Measurements from ENCODE around the gene PELI2. TPM values are rescaled to one million over a fixed set of nuclear protein-coding genes. Genes with fewer than 3 reads are reported as not detected.

PELI2 gene
- total and polyA plus RNA-seq, 9 donors: 13.0 to 36.8 (median 28.5) TPM

DNA sequence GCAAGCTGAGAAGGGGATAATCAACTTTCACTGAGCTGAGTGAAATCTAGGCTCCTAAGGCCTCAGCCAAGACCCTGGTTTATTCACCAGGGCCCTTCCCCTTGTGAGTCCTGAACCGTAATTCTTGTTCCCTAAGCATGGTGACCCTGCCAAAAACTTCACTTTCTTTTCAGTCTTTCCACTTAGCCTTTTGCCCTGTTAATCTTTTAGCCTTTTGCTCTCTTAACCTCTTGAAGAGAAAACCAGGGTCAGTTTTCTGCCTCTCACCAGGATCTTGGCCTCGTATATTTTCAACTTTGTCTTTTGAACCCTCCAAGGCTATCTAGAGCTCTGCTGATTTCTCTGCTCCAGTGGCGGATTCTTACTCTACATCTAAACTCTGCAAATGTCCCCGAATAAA is 191.0 kb downstream of the PELI2 start:
- 68 to 73% (median 70%) methylated on average over 4 of the region's 4 CpGs for WGBS, 3 donors
- DNase-seq: no peak
- H3K27ac ChIP-seq: no peak overlapping the region
- H3K27me3 ChIP-seq: no peaks in the 10 kb centered on the region
- no peaks in the 10 kb centered on the region for H3K9me3 ChIP-seq
- peaks cover 5% of the 10 kb centered on the region for H3K4me1 ChIP-seq (ENCODE audit: insufficient read depth)
- TF ChIP-seq, protein P1, sequence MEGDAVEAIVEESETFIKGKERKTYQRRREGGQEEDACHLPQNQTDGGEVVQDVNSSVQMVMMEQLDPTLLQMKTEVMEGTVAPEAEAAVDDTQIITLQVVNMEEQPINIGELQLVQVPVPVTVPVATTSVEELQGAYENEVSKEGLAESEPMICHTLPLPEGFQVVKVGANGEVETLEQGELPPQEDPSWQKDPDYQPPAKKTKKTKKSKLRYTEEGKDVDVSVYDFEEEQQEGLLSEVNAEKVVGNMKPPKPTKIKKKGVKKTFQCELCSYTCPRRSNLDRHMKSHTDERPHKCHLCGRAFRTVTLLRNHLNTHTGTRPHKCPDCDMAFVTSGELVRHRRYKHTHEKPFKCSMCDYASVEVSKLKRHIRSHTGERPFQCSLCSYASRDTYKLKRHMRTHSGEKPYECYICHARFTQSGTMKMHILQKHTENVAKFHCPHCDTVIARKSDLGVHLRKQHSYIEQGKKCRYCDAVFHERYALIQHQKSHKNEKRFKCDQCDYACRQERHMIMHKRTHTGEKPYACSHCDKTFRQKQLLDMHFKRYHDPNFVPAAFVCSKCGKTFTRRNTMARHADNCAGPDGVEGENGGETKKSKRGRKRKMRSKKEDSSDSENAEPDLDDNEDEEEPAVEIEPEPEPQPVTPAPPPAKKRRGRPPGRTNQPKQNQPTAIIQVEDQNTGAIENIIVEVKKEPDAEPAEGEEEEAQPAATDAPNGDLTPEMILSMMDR (IDR thresholded peaks at IDR 0.05): no peak
- TF ChIP-seq POLR2A (IDR thresholded peaks at IDR 0.05) (no peak), EP300 (IDR thresholded peaks at IDR 0.05) (no peak)
- no peaks in the 10 kb centered on the region for H3K36me3 ChIP-seq
- intact Hi-C loops (cut with DNase I): no loop called here
- no peak overlapping the region for H3K4me3 ChIP-seq

DNA sequence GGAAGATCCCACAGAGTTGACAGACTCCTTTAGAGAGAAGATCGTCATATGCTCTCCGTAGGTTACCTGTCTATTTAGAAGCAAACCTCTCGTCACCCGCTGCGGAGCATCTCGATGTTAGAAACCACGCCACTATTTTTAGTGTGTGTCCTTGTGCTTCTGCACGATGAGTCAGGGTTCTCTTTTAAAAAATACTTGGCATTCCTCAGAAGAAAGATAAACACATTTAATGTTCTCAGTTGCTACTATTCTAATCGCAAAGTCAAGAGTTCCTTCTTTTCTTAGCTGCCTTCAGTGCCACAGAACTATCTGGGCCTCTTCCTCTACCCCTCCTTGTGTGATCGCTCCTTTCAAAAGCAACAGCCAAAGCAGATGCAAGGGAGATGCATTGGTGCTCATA is 192.4 kb downstream of the PELI2 start:
- WGBS, 3 donors: 12 to 35% (median 13%) methylated on average over 10 of the region's 10 CpGs
- peak in 2 of 5 donors; percentile 27 to 30 for DNase-seq
- Histone ChIP-seq H3K27me3 (no peaks in the 10 kb centered on the region), H3K27ac (peak overlapping the region in 1 of 2 donors; percentile 37), H3K9me3 (no peaks in the 10 kb centered on the region), H3K4me3 (no peak overlapping the region), H3K36me3 (no peaks in the 10 kb centered on the region), H3K4me1 (ENCODE audit: insufficient read depth) (peaks cover 5% of the 10 kb centered on the region)
- TF ChIP-seq, protein P1 (IDR thresholded peaks at IDR 0.05): no peak
- no peak for TF ChIP-seq POLR2A (IDR thresholded peaks at IDR 0.05)
- no peak for TF ChIP-seq EP300 (IDR thresholded peaks at IDR 0.05)
- intact Hi-C loops (cut with DNase I): no loop called here

DNA sequence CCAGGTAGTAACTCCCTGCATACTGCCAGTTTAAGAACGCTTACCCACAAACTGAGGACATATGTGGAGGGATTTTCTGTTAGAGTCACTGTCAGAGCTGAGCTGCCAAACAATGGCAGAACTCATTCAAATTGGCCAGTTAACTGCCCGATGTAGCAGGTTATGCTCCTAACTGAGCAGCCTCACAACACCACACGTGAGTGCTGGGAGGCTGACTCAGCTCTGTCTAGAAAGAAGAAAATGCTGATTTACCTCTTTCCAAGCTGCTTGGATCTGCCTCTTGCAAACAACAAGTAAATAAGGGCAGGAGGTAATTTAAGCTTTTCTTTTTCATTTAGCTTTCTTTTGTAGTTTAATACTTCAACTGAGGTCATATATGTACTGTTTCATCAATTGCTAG is 195.6 kb downstream of the PELI2 start:
- no peaks in the 10 kb centered on the region for H3K36me3 ChIP-seq
- intact Hi-C loops (cut with DNase I): no loop called here
- DNase-seq: no peak
- no peak overlapping the region for H3K27ac ChIP-seq
- H3K9me3 ChIP-seq: no peaks in the 10 kb centered on the region
- TF ChIP-seq, protein P1 (IDR thresholded peaks at IDR 0.05): no peak
- TF ChIP-seq POLR2A (IDR thresholded peaks at IDR 0.05): no peak
- TF ChIP-seq EP300 (IDR thresholded peaks at IDR 0.05): no peak
- no peaks in the 10 kb centered on the region for H3K27me3 ChIP-seq
- H3K4me1 ChIP-seq (ENCODE audit: insufficient read depth): peaks cover 5% of the 10 kb centered on the region
- H3K4me3 ChIP-seq: no peak overlapping the region
- WGBS, 3 donors: 87 to 90% (median 89%) methylated on average over 3 of the region's 3 CpGs

DNA sequence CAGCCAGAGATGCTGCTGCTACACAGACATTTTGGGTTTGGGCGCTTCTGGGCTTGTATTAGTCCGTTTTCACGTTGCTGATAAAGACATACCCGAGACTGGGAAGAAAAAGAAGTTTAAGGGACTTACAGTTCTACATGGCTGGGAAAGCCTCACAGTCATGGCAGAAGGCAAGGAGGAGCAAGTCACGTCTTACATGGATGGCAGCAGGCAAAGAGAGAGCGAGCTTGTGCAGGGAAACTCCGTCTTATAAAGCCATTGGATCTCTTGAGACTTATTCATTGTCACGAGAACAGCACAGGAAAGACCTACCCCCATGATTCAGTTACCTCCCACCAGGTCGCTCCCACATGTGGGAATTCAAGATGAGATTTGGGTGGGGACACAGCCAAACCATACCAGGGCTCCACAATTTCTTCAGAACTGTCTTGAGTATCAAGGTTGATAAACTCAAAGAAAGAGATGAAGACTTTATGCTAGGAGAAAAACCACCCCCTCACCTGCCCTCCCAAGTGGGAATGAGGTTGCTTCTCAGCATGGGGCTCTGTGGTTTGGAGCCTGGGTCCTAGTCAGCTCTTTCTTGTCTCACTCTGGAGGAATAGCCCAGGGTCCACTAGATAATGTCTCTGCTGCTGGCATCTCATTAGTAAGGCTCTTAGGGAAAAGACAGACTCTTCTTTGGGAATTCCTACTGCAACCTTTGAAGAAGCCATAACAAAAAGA is 200.3 kb downstream of the PELI2 start:
- 93 to 96% (median 94%) methylated on average over 9 of the region's 9 CpGs for WGBS, 3 donors
- no peaks in the 10 kb centered on the region for H3K4me1 ChIP-seq (ENCODE audit: insufficient read depth)
- H3K27me3 ChIP-seq: no peaks in the 10 kb centered on the region
- H3K9me3 ChIP-seq: no peaks in the 10 kb centered on the region
- no peaks in the 10 kb centered on the region for H3K36me3 ChIP-seq
- no peak overlapping the region for H3K27ac ChIP-seq
- intact Hi-C loops (cut with DNase I): no loop called here
- DNase-seq: no peak
- H3K4me3 ChIP-seq: no peak overlapping the region
- TF ChIP-seq EP300 (IDR thresholded peaks at IDR 0.05) (no peak), POLR2A (IDR thresholded peaks at IDR 0.05) (no peak)
- TF ChIP-seq, protein P1 (IDR thresholded peaks at IDR 0.05): no peak

Data from ovary (tissue), 9 donors.